Mesodermal cell (in vitro differentiated cells): ENCODE data around the gene CENPB. TPM values are rescaled to one million over a fixed set of nuclear protein-coding genes. Genes with fewer than 3 reads are reported as not detected.
A peak's percentile ranks its signal among the peaks of the same experiment; 100 is the strongest.
"Not testable (repeated sequence)": the region's sequence is repeated elsewhere in the genome, so short reads cannot be mapped to it uniquely, and the experiment has no call there.

Source experiments
- H3K27ac ChIP-seq: 2 replicates; pipeline ENCODE4 v1.7.0; 2013; ENCODE audit warnings: mild to moderate bottlenecking, low read depth, low read length, moderate library complexity; ENCODE audit not compliant: severe bottlenecking
- H3K36me3 ChIP-seq: 2 replicates; pipeline ENCODE4 v1.7.1; 2013; ENCODE audit warnings: mild to moderate bottlenecking, low read length, moderate library complexity; ENCODE audit not compliant: control insufficient read depth, insufficient read depth
- H3K4me1 ChIP-seq: one replicate; pipeline ENCODE4 v1.7.1; 2013; ENCODE audit warnings: mild to moderate bottlenecking, low read length; ENCODE audit not compliant: insufficient read depth, control insufficient read depth, poor library complexity, severe bottlenecking
- H3K4me3 ChIP-seq: 2 replicates; pipeline ENCODE4 v1.7.0; 2013; ENCODE audit warnings: low read length, control low read depth, mild to moderate bottlenecking; ENCODE audit not compliant: insufficient read depth, poor library complexity, severe bottlenecking; ENCODE audit errors: extremely low read depth
- H3K9me3 ChIP-seq: 2 replicates; pipeline ENCODE4 v1.7.1; 2013; ENCODE audit warnings: mild to moderate bottlenecking, low read length, moderate library complexity; ENCODE audit not compliant: control insufficient read depth
- WGBS, 2 experiments: methylation state at CpG; one replicate each; pipeline ENCODE4 v1.1.5; 2013; ENCODE audit warnings: missing lambda C conversion rate in 2 of 2; ENCODE audit not compliant: insufficient coverage in 2 of 2; 5-methylcytosine and 5-hydroxymethylcytosine counted together
- polyA plus RNA-seq, 2 experiments: library from polyadenylated mRNA; stranded (reverse); fragments of 50-300 nt; gene quantifications; one replicate each; pipeline ENCODE4 v1.2.3, GENCODE V29; 2013

CENPB gene, protein sequence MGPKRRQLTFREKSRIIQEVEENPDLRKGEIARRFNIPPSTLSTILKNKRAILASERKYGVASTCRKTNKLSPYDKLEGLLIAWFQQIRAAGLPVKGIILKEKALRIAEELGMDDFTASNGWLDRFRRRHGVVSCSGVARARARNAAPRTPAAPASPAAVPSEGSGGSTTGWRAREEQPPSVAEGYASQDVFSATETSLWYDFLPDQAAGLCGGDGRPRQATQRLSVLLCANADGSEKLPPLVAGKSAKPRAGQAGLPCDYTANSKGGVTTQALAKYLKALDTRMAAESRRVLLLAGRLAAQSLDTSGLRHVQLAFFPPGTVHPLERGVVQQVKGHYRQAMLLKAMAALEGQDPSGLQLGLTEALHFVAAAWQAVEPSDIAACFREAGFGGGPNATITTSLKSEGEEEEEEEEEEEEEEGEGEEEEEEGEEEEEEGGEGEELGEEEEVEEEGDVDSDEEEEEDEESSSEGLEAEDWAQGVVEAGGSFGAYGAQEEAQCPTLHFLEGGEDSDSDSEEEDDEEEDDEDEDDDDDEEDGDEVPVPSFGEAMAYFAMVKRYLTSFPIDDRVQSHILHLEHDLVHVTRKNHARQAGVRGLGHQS
- 36.1 TPM for polyA plus RNA-seq (2013, experiment 1 of 2)
- polyA plus RNA-seq (2013, experiment 2 of 2): 29.1 TPM

DNA sequence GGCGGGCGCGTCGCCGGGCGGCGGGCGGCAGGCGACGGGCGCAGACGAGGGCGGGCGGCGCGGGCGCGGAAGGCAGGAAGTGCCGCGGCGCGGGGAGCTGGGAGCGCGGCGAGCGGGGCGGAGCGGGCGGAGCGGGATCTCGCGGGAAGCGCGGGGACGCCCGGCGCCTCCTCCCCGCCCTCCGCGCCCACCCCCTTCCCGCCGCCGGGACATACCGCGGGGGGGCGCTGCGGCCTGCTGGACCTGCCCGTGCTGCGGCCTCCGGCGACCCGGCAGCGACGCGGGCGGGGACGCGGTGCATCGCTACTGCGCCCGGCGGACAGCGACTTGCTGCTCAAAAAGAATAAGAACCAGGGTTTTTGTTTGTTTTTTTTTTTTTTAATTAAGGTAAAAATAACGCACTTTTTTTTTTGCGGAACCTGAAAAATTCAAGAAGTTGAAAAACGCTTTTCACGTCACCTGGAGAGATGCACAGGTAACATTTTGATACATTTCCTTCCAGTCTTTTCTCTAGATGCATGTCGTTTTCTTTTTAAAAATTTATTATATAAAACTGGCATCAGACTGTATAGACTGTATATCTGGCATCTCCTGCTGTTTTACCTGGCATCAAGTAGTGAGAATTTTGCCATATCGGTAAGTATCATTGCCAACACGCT, at the start of gene CENPB:
Gene CENPB, minus strand, starts transcription at position 76 of the 659 bp plus-strand sequence. CDS start 257 bp downstream, outside the sequence.
- Histone ChIP-seq H3K4me1 (peaks cover 9% of the 10 kb centered on the region), H3K36me3 (peaks cover 24% of the 10 kb centered on the region), H3K4me3 (peak within 1 kb of the TSS; percentile 51), H3K9me3 (no peaks in the 10 kb centered on the region), H3K27ac (no peak within 1 kb of the TSS)
- 0 to 4% methylated on average over 31 to 37 of the region's 70 CpGs for WGBS, 2 experiments

DNA sequence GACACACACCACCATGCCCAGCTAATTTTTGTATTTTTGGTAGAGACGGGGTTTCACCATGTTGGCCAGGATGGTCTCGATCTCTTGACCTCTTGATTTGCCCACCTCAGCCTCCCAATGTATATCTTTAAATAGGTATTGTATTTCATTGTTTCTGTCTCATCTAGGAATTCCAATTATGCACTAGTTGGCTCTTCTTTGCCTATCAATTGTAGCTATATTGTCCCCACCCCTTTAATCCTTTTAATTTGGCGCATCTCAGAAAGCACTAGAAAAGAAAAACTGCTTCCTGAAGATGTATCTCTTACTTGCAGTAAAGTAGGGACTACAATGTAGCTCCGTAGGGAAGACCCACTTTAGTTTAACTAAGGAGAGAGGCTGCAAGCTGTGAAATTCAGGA, 49.6 kb upstream of the CENPB start:
- H3K36me3 ChIP-seq: no peaks in the 10 kb centered on the region
- H3K4me1 ChIP-seq: no peaks in the 10 kb centered on the region
- H3K9me3 ChIP-seq: no peaks in the 10 kb centered on the region
- WGBS, 2 experiments: 79 to 100% methylated on average over 1 to 2 of the region's 4 CpGs
- no peak overlapping the region for H3K27ac ChIP-seq
- no peak overlapping the region for H3K4me3 ChIP-seq

- 80 to 100% methylated on average over 1 of the region's 5 CpGs for WGBS, 2 experiments
- H3K9me3 ChIP-seq, H3K27ac ChIP-seq, H3K4me1 ChIP-seq, H3K36me3 ChIP-seq, H3K4me3 ChIP-seq: not testable (repeated sequence)
Measured at GRCh38 chr20:3829891-3830290, 43.4 kb upstream of the CENPB start.

DNA sequence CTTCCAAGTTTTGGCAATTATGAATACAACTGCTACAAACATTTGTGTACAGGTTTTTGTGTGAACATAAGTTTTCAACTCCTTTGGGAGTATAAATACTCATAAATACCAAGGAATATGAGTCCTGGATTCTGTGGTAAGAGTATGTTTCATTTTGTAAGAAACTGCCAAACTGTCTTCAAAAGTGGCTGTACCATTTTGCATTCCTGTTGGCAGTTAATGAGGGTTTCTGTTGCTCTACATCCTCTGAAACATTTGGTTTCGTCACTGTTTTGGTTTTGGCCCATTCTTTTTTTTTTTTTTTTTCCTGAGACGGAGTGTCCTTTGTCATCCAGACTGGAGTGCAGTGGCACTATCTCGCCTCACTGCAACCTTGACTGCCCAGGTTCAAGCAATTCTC, 42.3 kb upstream of the CENPB start:
- H3K27ac ChIP-seq: no peak overlapping the region
- peaks cover 18% of the 10 kb centered on the region for H3K36me3 ChIP-seq
- 88 to 100% methylated on average over 1 to 2 of the region's 3 CpGs for WGBS, 2 experiments
- no peak overlapping the region for H3K4me3 ChIP-seq
- H3K9me3 ChIP-seq: no peaks in the 10 kb centered on the region
- H3K4me1 ChIP-seq: no peaks in the 10 kb centered on the region

- H3K36me3 ChIP-seq: peaks cover 28% of the 10 kb centered on the region
- 87 to 95% methylated on average over 3 to 4 of the region's 4 CpGs for WGBS, 2 experiments
- no peaks in the 10 kb centered on the region for H3K9me3 ChIP-seq
- H3K27ac ChIP-seq: no peak overlapping the region
- H3K4me1 ChIP-seq: peaks cover 3% of the 10 kb centered on the region
- no peak overlapping the region for H3K4me3 ChIP-seq
Measured at GRCh38 chr20:3826420-3826819, 39.9 kb upstream of the CENPB start.

- Histone ChIP-seq H3K4me3 (no peak overlapping the region), H3K36me3 (peaks cover 28% of the 10 kb centered on the region), H3K9me3 (no peaks in the 10 kb centered on the region), H3K27ac (no peak overlapping the region), H3K4me1 (peaks cover 4% of the 10 kb centered on the region)
- 84% methylated on average over 7 of the region's 7 CpGs; no CpG with 5 or more reads in 1 of the 2 experiments for WGBS, 2 experiments
Measured at GRCh38 chr20:3825526-3825925, 39.0 kb upstream of the CENPB start.

DNA sequence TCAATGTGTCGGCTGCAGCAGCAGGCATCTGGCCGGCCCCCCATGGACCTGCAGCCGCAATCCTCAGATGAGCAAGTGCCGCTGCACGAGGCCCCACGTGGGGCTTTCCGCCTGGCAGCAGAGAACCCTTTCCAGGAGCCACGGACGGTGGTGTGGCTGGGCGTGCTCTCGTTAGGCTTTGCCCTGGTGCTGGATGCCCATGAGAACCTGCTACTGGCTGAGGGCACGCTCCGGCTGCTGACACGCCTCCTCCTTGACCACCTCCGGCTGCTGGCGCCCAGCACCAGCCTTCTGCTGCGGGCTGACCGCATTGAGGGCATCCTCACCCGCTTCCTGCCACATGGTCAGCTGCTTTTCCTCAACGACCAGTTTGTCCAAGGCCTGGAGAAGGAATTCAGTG, 37.3 kb upstream of the CENPB start:
- H3K9me3 ChIP-seq: no peaks in the 10 kb centered on the region
- no peak overlapping the region for H3K27ac ChIP-seq
- H3K4me3 ChIP-seq: no peak overlapping the region
- H3K36me3 ChIP-seq: peaks cover 28% of the 10 kb centered on the region
- WGBS, 2 experiments: 95% methylated on average over 19 to 20 of the region's 20 CpGs
- peaks cover 4% of the 10 kb centered on the region for H3K4me1 ChIP-seq

DNA sequence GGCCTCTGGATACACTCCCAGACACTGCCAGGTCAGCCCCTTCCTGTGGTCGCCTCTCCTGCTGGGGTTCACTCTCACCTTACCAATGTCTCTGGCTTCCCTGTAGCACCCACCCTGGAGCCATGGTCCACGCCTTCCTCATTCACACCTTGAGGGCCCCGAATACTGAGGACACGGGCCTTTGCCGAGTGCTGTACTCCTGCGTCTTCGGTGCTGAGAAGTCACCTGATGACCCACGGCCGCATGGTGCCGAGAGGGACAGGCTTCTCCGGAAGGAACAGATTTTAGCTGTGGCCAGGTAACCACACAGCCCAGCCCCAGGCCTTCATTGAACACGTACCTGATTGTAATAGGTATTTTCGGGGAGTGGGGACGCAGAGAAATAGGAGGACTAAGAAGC, 35.5 kb upstream of the CENPB start:
- WGBS, 2 experiments: 95 to 96% methylated on average over 7 to 14 of the region's 14 CpGs
- H3K4me3 ChIP-seq: no peak overlapping the region
- peaks cover 28% of the 10 kb centered on the region for H3K36me3 ChIP-seq
- H3K27ac ChIP-seq: no peak overlapping the region
- H3K4me1 ChIP-seq: peaks cover 4% of the 10 kb centered on the region
- H3K9me3 ChIP-seq: no peaks in the 10 kb centered on the region

- H3K4me3 ChIP-seq: peak overlapping the region; percentile 62
- peaks cover 4% of the 10 kb centered on the region for H3K4me1 ChIP-seq
- no peaks in the 10 kb centered on the region for H3K9me3 ChIP-seq
- WGBS, 2 experiments: 61 to 85% methylated on average over 9 to 19 of the region's 20 CpGs
- peak overlapping the region; percentile 99 for H3K27ac ChIP-seq
- H3K36me3 ChIP-seq: peaks cover 28% of the 10 kb centered on the region
Measured at GRCh38 chr20:3820901-3821727, 34.6 kb upstream of the CENPB start.
